Glutamatergic neuron (in vitro differentiated cells): ENCODE data around the gene QRICH1. TPM values are rescaled to one million over a fixed set of nuclear protein-coding genes. Genes with fewer than 3 reads are reported as not detected.
"Not testable (repeated sequence)": the region's sequence is repeated elsewhere in the genome, so short reads cannot be mapped to it uniquely, and the experiment has no call there.

Experiments used
- DNase-seq: peaks from one replicate; pipeline ENCODE4 v3.0.0; 2022
- H3K27ac Mint-ChIP-seq: one replicate; pipeline ENCODE4 v1.8.0; 2020; ENCODE audit warnings: mild to moderate bottlenecking, mixed read lengths, inconsistent platforms; ENCODE audit not compliant: unreplicated experiment
- H3K27me3 Mint-ChIP-seq: one replicate; pipeline ENCODE4 v1.8.0; 2020; ENCODE audit warnings: mild to moderate bottlenecking, moderate library complexity, mixed read lengths, inconsistent platforms; ENCODE audit not compliant: unreplicated experiment
- H3K36me3 Mint-ChIP-seq: one replicate; pipeline ENCODE4 v1.8.0; 2020; ENCODE audit warnings: mild to moderate bottlenecking, mixed read lengths, inconsistent platforms; ENCODE audit not compliant: unreplicated experiment
- H3K4me1 Mint-ChIP-seq: one replicate; pipeline ENCODE4 v1.8.0; 2020; ENCODE audit warnings: mild to moderate bottlenecking, low read depth, mixed read lengths, inconsistent platforms; ENCODE audit not compliant: unreplicated experiment
- H3K4me3 Mint-ChIP-seq: one replicate; pipeline ENCODE4 v1.8.0; 2020; ENCODE audit warnings: mild to moderate bottlenecking, mixed read lengths, inconsistent platforms; ENCODE audit not compliant: unreplicated experiment
- H3K9me3 Mint-ChIP-seq: one replicate; pipeline ENCODE4 v1.8.0; 2020; ENCODE audit warnings: mild to moderate bottlenecking, moderate library complexity, mixed read lengths, inconsistent platforms; ENCODE audit not compliant: unreplicated experiment
- CTCF ChIP-seq: fragments of 200-600 bp; sonication (generic); IDR thresholded peaks from one replicate; pipeline ENCODE4 v1.5.0; 2021; ENCODE audit not compliant: partially characterized antibody, unreplicated experiment
- total RNA-seq: library from RNA; stranded (reverse); fragmentation: NEBNext Ultra II Directional; extraction: Animal tissue kit (Norgen Biotek cat#: 25700); gene quantifications from one replicate; pipeline ENCODE4 v1.2.1, GENCODE V29; 2021; ENCODE audit not compliant: unreplicated experiment

QRICH1 gene
- total RNA-seq, 1 donor from 2014 or later = 135 TPM

GRCh38 chr3:49013113-49013737, 80.6 kb downstream of the QRICH1 start:
- TF ChIP-seq CTCF = no peak
- Mint-ChIP-seq H3K27ac (no peak overlapping the region), H3K36me3 (no peaks in the 10 kb centered on the region), H3K9me3 (peaks cover 5% of the 10 kb centered on the region), H3K27me3 (peaks cover 9% of the 10 kb centered on the region), H3K4me3 (no peak overlapping the region), H3K4me1 (peaks cover 3% of the 10 kb centered on the region)
- DNase-seq = no peak

GRCh38 chr3:49012441-49013017, 81.3 kb downstream of the QRICH1 start:
- DNase-seq = no peak
- H3K4me1 Mint-ChIP-seq = peaks cover 7% of the 10 kb centered on the region
- peaks cover 6% of the 10 kb centered on the region for H3K9me3 Mint-ChIP-seq
- no peak overlapping the region for H3K4me3 Mint-ChIP-seq
- H3K27ac Mint-ChIP-seq = no peak overlapping the region
- peaks cover 9% of the 10 kb centered on the region for H3K27me3 Mint-ChIP-seq
- no peak for TF ChIP-seq CTCF
- no peaks in the 10 kb centered on the region for H3K36me3 Mint-ChIP-seq

- H3K27ac Mint-ChIP-seq = peak overlapping the region; percentile 43
- no peak for TF ChIP-seq CTCF
Measured at GRCh38 chr3:49009396-49009795, 84.5 kb downstream of the QRICH1 start.

GRCh38 chr3:49008627-49009026, 85.2 kb downstream of the QRICH1 start:
- peak overlapping the region; percentile 96 for H3K4me3 Mint-ChIP-seq
- H3K27me3 Mint-ChIP-seq, DNase-seq, H3K4me1 Mint-ChIP-seq, H3K36me3 Mint-ChIP-seq, H3K9me3 Mint-ChIP-seq: not testable (repeated sequence)
- H3K27ac Mint-ChIP-seq = peak overlapping the region; percentile 79

More at GRCh38 chr3:49009396-49009795, 84.5 kb downstream of the QRICH1 start:
- Mint-ChIP-seq H3K27me3 (peaks cover 3% of the 10 kb centered on the region), H3K9me3 (peaks cover 7% of the 10 kb centered on the region), H3K4me3 (peak overlapping the region; percentile 31), H3K4me1 (peaks cover 7% of the 10 kb centered on the region), H3K36me3 (no peaks in the 10 kb centered on the region)
- DNase-seq = no peak

- Mint-ChIP-seq H3K4me3 (peak overlapping the region; percentile 98), H3K36me3 (no peaks in the 10 kb centered on the region), H3K9me3 (peaks cover 7% of the 10 kb centered on the region), H3K4me1 (peaks cover 7% of the 10 kb centered on the region), H3K27ac (peak overlapping the region; percentile 100), H3K27me3 (peaks cover 3% of the 10 kb centered on the region)
- peak; percentile 95 for DNase-seq
- no peak for TF ChIP-seq CTCF
Measured at GRCh38 chr3:49007771-49008528, 85.9 kb downstream of the QRICH1 start.
